ENCODE results near the gene DEXI.

DEXI gene

DNA sequence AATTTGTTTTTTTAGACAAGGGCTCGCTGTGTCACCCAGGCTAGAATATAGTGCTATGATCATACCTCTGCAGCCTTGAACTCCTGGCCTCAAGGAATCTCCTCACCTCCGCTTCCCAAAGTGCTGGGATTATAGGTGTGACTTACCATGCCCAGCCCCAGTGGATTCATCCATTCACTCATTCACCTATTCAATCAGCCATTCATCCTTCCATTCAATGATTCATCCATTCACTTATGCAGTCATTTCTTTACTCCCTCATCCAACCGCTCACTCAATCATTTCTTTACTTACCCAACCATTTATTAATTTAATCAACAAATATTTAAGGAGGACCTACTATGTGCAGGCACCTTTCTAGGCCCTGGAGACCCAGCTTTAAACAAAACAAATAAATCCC, 25.7 kb downstream of the DEXI start:
- Histone ChIP-seq H3K4me3 (no peak overlapping the region), H3K27ac (no peak overlapping the region)

- no peak overlapping the region for H3K27ac ChIP-seq
- no peak overlapping the region for H3K4me3 ChIP-seq
These were observed 31.0 kb downstream of the DEXI start for GRCh38 chr16:10911267-10911666.

DNA sequence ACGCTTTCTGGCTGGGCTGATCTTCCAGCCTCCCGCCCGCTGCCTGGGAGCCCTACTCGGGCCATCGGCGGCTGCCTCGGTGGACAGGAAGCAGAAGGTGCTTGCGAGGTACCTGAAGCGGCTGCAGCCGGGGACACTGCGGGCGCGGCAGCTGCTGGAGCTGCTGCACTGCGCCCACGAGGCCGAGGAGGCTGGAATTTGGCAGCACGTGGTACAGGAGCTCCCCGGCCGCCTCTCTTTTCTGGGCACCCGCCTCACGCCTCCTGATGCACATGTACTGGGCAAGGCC, 34.6 kb downstream of the DEXI start:
- Histone ChIP-seq H3K27ac (no peak overlapping the region), H3K4me3 (no peak overlapping the region)

- Histone ChIP-seq H3K4me3 (no peak overlapping the region), H3K27ac (no peak overlapping the region)
These were observed 35.1 kb downstream of the DEXI start for GRCh38 chr16:10906914-10907756.

- Histone ChIP-seq H3K27ac (no peak overlapping the region), H3K4me3 (no peak overlapping the region)
These were observed 35.8 kb downstream of the DEXI start for GRCh38 chr16:10906482-10906881.

- Histone ChIP-seq H3K27ac (no peak overlapping the region), H3K4me3 (no peak overlapping the region)
These were observed 39.3 kb downstream of the DEXI start for GRCh38 chr16:10902999-10903398.

DNA sequence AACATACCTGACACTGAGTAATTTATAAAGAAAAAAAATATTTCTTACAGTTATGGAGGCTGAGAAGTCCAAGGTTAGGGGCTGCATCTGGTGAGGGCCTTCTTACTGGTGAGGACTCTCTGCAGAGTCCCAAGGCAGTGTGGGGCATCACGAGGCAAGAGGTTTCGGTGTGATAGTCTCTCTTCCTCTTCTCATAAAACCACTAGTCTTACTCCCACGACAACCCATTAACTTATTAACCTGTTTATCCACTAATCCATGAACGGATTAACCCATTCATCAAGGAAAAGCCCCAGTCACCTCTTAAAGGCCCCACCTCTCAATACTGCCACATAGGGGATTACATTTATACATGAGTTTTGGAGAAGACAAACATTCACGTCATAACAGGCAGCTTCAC, 45.1 kb downstream of the DEXI start:
- Histone ChIP-seq H3K4me3 (no peak overlapping the region), H3K27ac (peak overlapping the region in 3 of 21 experiments; percentile 13 to 72 (median 23))

- Histone ChIP-seq H3K27ac (peak overlapping the region in 4 of 21 experiments; percentile 6 to 72 (median 18)), H3K4me3 (no peak overlapping the region)
These were observed 45.5 kb downstream of the DEXI start for GRCh38 chr16:10896723-10897122.

DNA sequence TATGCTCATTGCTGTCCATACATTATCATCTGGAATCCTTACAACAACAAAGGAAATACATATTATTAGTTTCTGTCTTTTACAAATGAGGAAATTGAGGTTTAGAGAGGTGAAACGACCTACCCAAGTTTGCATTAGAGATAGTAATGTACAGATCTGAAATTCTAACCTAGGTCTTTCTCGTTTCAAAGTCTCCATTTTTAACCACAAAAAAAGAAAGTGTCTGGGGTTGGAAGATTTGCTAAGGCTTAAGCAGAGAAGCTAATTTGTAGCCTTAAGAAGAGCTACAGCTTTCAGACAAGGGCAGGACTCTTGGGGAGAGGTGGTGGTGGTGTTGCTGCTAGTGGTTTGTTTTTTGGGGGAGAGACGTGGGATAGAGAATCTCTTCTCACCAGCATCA, 46.1 kb downstream of the DEXI start:
- Histone ChIP-seq H3K4me3 (no peak overlapping the region), H3K27ac (peak overlapping the region in 3 of 21 experiments; percentile 6 to 72 (median 13))

DNA sequence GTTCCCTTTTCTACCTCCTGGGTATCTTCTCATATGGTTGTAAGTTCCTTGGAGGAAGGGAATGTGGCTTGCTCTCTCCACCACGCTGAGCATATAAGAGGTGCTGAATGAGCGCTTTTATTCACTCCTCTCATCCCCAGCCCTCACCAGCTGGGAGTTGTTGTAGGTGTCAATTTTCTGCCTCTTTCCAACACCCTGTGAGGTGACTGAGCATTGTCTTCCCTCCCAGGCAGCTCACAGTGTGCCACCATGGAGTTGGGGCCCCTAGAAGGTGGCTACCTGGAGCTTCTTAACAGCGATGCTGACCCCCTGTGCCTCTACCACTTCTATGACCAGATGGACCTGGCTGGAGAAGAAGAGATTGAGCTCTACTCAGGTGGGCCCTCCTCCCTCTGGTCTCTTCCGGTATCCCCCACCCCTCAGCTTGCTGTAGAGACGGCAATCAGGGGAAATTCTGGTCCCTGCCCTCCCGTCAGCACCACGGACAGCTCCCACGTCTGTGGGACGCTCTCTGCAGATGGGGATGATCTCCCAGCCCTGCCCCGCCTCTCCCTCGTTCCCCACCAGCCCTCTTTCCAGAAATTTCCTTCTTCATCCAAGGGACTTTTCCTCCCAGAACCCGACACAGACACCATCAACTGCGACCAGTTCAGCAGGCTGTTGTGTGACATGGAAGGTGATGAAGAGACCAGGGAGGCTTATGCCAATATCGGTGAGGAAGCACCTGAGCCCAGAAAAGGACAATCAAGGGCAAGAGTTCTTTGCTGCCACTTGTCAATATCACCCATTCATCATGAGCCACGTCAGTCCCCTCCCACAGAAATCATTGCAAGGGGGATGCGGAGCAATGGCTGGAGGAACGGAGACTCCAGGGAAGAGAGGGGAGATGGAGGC, 47.0 kb downstream of the DEXI start:
- peak overlapping the region in 1 of 21 experiments; percentile 6 for H3K27ac ChIP-seq
- no peak overlapping the region for H3K4me3 ChIP-seq

GRCh38 chr16:10892782-10893318, 49.4 kb downstream of the DEXI start:
- Histone ChIP-seq H3K27ac (no peak overlapping the region), H3K4me3 (no peak overlapping the region)

GRCh38 chr16:10889855-10890254, 52.4 kb downstream of the DEXI start:
- no peak overlapping the region for H3K4me3 ChIP-seq
- H3K27ac ChIP-seq, result peak overlapping the region in 1 of 21 experiments; percentile 36

DNA sequence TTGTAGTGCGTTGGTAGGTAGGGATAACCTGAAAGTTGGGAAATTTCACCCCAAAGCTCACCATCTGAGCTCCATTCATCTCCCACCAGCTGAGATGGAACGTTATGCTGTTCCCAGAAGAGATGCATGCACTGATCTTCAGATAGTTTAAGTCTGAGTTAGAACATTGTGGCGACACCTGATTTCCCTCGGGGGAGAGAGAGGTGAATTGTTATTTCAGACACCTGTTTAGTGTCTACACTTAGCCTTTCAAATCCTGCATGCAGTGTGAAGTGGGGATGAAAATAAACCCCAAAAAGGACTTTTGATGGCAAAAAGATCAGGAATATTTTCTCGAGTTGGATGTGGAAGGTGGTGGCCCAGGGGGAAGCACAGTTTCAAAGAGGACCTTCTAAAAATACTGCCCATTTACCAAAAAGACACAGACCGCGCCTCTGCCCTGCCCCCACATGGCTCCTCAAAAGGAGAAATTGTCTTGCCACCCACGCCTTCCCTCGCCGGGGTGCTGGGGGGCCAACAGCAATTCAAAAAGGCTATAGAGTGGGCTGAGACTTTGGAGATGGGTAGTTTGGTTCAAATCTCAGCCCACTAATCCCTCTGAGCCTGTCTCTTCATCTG, 53.8 kb downstream of the DEXI start:
- Histone ChIP-seq H3K4me3 (no peak overlapping the region), H3K27ac (peak overlapping the region in 5 of 21 experiments; percentile 27 to 47 (median 34))

DNA sequence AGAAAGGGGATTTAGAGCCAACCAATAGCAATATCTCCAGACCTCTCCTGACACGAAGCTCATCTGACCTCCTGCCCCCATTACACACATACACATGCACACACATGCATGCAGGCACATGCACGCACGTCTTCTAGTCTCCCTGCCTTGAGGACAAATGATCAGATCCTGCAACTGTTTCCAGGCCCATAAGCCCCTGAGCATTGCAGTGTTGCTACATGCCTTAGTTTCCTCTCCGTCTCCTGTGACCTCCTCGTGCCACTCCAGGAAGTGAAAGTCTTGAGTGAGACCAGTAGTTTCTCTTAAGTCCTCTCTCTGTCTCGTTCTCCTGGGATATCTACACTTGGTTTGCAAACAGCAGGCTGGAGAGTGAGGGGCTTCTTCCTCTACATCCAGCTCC, 57.0 kb downstream of the DEXI start:
- Histone ChIP-seq H3K4me3 (no peak overlapping the region), H3K27ac (peak overlapping the region in 1 of 21 experiments; percentile 16)

DNA sequence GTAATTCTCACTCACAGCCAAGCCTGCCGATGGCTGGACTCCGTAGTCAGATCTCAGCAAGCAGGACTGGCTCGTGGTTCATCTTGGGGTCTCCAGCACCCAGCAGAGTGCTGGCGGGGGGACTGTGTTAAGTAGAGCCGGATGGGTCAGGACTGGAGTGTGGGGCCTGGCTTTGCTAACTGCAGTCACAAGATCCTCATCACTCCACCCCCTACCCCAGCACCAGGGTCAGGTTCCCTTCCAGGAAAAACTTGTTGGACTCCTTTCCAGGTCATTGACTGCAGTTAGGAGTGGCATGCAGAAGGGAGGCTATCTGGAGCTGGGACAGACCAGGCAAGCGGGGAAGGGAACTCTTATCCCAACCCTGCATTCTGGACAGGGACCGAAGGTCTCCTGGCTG, 59.3 kb downstream of the DEXI start:
- Histone ChIP-seq H3K27ac (no peak overlapping the region), H3K4me3 (no peak overlapping the region)

DNA sequence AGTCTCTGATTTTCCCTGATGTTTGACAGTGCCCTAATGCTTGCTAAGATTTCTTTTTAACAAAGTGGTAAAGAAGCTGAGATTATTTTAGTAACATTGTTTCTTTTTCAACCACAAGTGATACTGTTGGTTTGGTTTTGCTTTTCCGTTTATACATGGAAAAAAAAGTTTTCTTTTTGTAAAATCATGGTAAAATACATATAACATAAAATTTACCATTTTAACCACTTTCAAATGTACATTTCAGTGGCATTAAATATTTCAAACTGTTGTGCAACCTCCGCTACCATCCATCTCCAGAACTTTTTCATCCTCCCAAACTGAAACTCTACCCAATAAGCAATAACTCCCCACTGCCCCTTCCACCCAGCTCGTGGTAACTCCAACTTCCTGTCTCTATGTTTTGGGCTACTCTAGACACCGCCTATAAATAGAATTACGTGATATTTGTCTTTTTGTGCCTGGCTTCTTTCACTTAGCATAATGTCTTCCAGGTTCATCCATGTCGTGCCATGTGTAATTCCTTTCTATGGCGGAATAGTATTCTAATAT, 60.7 kb downstream of the DEXI start:
- no peak overlapping the region for H3K4me3 ChIP-seq
- peak overlapping the region in 2 of 21 experiments; percentile 56 to 91 for H3K27ac ChIP-seq

- Histone ChIP-seq H3K4me3 (peak overlapping the region in 5 of 7 experiments; percentile 46 to 61 (median 57)), H3K27ac (peak overlapping the region in 16 of 21 experiments; percentile 33 to 91 (median 76))
These were observed 61.4 kb downstream of the DEXI start for GRCh38 chr16:10880594-10881452.

DNA sequence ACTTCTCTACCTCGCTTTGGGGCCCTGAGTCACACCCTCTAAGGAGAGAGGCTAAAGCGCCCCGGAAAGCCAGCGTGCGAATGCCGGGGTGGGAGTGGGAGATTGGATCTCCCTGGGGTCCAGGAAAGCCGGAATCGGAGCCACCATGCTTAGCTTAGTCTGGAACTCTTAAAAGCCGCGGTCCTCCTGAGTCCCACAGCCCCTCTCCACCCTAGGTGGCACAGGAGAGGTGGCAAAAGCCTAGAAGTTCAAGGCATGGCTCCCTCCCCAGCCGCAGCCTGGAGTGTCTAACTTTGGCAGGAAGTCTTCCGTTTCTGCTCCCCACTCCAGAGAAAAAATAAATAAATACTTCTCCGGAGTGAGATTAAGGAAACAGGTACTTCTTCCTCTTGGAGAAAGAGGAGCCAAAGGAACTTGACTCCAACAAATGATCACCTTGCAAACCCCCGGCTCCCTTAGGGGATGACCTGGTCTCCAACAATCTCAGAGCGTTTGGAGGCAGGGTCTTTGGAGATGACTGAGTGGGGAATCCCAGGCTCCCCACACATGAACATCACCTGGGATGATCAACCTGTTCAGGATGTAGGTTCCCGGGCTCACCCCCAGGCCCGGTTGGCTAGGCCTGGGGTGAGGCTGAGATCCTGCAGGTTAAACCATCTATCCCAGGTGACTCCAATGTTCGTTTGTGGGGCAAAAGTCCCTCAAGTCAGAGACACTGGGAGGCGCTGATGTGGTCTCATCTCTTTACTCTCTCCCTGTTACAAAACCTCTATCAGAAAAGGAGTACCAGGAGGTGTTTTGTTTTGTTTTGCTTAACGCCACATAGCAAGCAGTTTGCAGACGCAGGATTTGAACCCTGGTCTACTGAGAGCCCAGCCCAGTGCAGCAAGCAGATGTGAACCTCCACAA, 62.3 kb downstream of the DEXI start:
- peak overlapping the region; percentile 42 to 61 (median 49) for H3K4me3 ChIP-seq
- peak overlapping the region in 20 of 21 experiments; percentile 15 to 91 (median 73) for H3K27ac ChIP-seq
